Stimulated activated CD4-positive, alpha-beta T cell treated with anti-CD3 and anti-CD28 coated beads, Interleukin-1b, Interleukin-23, amount 100 ng/mL, for 1 hour (primary cell): Measurements from ENCODE around the gene RRP7A.
"Not testable (repeated sequence)": the region's sequence is repeated elsewhere in the genome, so short reads cannot be mapped to it uniquely, and the experiment has no call there.

ENCODE experiments used
- DNase-seq, 2 donors: peaks; one replicate each; pipeline ENCODE4 v3.0.0-alpha.2; 2020; ENCODE audit warnings: low read depth in 2 of 2

The RRP7A gene

DNA sequence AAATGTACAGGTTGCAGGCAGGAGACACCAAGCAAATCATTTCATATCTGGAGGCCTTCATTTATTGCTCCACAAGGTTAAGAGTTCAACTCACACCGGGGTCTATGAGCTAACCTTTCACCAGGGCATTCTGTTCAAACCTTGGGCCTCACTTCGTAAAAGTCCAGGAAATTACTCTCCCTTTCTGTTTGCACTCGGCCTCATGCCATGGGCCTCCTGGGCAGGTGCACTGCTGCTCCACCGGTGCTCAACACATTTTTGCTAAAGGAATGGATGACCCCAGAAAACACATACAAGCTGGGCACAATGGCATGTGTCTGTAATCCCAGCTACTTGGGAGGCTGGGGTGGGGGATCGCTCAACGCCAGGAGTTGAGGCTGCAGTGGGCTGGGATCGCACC lies 16.6 kb upstream of the RRP7A start:
- DNase-seq = no peak

DNA sequence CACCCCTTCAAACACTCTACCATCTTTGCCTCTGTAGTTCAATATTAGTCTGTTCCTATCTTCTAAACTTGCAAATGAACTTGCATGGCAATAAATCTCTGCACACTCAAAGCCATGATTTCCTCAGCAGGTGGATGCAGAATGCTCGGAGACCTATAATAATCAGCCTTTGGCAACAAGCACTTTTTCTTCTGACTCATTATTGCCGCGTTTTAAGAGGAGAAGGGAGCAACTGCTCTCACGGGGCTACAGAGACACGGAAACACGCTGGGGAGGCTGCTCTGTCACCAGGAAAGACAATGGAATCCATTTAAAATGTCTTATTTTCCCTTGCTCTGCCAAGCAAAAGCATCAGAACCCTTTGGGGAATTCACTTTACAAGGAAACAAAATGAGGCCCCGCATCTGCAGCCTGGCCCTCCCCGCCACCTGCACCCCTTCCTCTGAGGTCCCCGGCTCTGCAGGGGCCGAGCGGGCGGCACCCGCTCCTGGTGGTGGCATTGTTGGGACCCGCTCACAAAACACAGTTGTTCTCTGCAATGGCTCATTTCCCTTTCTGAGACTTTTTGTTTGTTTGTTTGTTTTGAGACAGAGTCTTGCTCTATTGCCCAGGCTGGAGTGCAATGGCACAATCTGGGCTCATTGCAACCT lies 15.6 kb upstream of the RRP7A start:
- not testable (repeated sequence) for DNase-seq

DNA sequence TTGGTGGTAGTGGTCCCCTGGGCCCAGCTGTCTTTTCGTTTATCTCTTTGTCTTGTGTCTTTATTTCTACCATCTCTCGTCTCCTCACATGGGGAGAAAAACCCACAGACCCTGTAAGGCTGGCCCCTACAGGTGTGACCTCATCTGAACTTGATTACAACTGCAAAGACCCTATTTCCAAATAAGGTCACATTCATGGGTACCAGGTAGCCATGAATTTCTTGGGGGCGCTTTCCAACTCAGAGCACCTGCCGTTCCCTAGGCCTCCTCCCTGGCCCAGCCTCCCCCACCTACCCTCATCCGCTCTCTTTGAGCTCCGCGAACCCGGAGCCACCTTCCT lies 14.0 kb upstream of the RRP7A start:
- no peak for DNase-seq

DNA sequence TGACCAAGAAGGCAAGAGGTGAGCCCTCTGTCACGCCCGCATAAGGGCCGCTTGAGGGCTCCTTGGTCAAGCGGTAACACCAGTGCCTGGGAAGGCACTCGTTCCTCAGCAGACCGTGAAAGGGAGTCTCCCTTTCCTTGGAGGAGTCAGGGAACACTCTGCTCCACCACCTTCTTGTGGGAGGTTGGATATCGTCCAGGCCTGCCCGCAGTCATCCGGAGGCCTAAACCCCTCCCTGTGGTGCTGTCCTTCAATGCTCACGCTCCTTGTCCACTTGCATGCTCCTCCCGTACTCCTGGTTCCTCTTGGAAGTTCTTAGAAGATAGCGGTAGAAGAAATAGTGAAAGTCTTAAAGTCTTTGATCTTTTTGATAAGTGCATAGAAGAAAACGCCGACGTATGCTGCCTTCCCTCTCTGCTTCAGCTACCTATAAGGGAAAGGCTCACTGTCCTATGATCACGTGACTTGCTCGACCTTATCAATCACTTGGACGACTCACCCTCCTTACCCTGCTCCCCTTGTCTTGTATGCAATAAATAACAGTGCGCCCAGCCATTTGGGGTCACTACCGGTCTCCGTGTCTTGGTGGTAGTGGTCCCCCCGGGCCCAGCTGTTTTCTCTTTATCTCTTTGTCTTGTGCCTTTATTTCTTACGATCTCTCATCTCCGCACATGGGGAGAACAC lies 11.9 kb upstream of the RRP7A start:
- DNase-seq = not testable (repeated sequence)

DNA sequence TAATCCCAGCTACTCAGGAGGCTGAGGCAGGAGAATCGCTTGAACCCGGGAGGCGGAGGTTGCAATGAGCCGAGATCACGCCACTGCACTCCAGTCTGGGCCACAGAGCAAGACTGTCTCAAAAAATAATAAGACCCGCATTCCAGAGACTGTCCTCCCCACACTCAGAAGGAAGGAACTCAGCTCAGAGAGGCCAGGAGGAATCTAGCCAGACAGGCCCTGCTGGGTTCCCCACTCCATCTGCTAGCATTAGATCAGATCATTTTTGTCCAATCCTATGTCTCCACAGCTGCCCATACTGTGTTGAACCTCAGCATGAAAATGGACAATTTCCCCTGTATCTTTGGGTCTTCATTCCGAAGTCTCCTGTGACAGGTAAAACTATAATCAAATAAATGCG lies 9.8 kb upstream of the RRP7A start:
- not testable (repeated sequence) for DNase-seq

DNA sequence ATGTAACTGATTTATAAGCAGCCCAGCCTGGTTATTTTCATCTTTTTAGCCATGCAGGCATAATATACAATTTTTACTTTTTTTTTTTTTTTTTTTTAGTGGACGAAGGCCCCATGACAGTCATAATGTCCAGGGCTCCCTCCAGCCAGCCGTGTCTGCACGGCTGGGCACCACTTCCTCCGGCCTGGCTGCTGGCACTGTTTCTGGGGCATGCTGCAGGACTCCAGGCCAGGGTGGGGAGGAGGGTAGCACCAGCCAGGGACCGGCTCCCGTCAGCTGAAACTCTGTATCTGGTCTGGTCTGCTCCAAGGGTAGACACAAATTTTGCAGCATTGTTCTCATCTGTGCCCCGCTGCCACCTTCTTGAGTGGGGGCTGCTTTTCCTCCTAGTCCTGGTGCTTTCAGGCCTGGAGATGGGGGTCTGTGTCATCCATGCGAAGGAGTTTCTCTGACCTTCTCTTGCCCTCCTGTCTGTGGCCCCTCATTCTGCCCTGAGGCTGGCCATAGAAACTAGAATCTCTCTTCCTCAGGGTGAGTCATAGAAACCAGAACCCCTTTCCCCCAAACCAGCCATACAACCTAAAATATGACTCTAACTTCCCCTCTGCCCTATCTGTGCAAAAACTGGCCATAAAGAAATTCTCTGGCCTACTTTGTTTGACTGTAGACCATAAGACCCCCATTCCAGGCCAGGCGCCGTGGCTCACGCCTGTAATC lies 9.2 kb upstream of the RRP7A start:
- DNase-seq = no peak

DNA sequence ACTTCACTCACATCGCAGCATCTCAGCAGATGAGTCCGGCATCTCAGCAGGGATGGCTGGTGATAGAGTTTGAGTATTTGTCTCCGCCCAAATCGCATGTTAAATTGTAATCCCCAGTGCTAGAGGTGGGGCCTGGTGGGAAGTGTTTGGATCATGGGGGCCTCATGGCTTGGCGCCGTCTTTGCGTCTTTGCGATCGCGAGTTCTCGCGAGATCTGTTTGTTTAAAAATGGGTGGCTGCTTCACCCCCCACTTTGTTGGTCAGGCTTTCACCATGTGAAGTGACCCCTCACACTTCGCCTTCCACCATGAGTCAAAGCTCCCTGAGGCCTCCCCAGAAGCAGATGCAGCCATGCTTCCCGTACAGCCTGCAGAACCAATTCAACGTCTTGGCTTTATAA lies 3.0 kb upstream of the RRP7A start:
- no peak for DNase-seq

- no peak for DNase-seq
These were observed 1.6 kb upstream of the RRP7A start for GRCh38 chr22:42521228-42521546.

DNA sequence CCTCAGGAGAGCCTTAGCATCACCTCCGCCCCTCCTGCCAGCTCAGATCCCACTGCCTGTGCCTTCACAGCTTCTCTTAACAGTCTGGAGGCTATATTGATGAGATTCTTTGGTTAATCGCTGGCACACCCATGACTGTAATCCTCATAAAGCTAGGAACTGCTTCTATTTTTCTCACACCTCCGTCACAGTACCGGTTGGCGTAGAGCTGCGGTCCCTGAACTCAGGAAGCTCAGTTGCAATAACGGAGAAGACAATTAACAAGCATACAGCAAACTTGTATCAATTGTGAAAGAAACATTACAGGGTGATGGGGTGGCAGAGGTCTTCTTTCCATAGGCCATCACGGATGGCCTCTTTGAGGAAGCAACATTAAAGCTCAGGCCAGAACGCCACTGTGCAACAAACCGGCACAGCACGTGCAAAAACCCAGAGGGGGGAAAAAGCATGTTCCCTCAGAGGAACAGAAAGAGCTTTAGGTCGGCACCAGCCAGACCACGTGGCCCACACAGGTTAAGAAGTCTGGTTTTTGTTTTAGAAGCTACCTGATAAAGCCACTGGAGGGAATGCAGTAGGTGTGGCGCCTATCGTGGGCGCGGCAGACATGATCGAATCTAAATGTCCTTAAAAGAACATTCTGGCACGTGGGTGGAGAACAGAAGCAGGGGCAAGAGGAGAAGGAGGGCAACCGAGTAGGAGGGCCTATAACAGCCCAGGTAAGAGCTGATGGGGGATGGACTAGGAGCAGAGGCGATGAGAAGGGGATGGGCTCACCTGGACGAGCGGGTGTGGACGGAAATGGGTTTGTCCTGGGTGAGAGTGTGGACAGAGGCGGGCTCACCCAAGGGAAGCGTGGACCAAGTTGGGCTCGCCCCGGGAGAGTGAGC lies 715 bp downstream of the RRP7A start:
- DNase-seq = not testable (repeated sequence)

DNA sequence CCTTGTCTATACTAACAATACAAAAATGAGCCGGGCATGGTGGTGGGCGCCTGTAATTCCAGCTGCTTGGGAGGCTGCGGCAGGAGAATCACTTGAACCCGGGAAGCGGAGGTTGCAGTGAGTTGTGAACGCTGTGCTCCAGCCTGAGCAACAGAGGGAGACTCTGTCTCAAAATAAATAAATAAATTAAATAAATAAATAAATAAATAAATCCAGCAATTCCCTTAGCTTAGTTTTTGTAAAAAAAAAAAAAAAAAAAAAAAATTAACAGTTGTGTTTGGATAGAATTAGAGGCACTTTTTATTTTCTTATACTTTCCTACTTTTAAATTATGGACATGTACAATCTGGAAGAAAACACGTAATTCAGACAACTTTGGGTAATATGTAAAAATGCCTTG lies 2.5 kb downstream of the RRP7A start:
- DNase-seq = not testable (repeated sequence)

GRCh38 chr22:42515896-42516295 lies 3.7 kb downstream of the RRP7A start:
- no peak for DNase-seq

DNA sequence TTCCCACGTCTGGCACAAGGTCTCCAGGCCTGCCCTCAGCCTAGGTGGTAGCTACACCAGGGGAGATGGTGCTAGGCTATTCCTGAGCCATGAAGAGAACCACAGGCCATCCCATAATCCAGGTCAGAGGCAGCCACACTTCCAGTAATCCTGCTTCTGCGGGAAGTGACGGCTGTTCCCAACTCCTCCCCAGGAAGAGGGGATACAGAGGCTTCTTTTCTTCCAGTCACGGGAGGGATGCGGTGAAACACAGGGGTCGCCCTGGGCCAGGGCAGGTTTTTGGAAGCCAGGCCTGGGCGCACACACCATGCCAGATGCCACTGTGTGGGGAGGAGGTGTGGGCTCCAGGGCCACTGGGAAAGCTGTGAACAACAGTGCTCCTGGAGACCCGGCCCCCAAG lies 4.3 kb downstream of the RRP7A start:
- not testable (repeated sequence) for DNase-seq

DNA sequence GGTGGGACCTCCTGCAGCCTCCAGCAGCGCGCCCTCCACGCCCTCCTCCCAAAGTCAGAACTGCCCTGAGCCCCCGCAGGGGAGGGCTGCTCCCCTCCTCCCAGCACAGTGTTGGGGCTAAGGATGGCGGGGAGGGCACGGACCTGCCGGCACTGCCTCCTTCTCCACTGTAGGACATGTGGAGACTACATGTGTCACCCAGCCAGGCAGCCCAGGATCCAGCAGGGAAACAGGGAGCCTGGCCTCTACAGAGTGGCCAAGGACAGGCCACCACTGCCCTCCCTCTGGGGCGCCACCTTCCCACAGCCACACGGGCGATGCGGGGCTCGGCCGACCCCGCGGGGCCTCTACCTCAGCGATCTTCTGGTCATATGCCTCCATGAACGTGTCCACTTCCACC lies 5.3 kb downstream of the RRP7A start:
- not testable (repeated sequence) for DNase-seq

DNA sequence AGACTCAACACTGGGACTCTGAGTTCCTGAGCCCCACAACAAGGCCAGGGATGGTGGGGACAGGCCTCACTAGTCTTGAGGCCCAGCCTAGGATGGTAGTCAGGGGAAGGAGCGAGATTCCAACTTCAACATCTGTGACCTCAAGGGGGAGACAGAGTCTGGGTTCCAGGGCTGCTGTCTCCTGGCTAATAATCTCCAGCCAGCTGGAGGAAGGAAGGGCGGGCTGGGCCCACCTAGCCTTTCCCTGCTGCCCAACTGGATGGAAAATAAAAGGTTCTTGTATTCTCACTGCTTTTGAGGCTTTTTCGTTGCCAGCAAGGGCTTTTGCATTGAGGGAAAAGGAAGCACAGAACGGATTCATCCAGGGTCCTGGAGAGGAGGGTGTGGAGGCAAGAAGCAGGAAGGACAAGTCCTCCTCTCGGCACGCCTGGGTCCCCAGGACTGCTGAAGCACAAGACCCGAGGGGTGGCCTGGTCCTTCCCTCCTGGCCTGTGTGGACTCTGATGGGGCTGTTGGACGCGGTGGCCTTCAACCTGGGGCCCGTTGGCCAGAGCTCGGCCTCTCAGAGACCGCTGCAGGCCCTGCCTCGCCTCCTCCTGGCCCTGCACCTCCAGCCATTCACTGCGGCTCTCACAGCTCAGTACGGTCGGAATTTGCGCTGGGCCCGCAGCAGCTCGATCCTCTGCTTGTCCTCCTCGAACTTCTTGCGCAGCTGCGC lies 7.2 kb downstream of the RRP7A start:
- not testable (repeated sequence) for DNase-seq

DNA sequence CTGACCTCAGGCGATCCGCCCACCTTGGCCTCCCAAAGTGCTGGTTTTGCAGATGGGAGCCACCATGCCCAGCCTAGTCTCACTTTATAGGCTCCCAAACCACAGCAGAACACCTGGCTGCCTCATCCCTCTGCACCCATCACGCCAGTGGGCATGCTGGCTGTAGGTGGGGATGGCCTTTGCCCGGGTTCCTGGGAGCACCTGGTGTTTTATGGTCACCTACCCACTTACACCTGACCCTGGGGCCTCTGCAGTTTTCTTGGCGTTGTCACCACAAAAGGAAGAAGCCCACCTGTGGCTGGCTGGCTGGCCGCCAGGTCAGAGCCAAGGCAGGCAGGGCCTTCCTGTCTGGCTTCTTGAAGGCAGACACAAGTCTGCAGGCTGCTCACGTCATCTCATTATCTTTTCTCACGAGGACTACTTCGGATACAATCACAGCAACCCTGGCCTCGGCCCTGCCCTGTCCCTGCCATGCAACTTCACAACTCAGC lies 8.2 kb downstream of the RRP7A start:
- no peak for DNase-seq

DNA sequence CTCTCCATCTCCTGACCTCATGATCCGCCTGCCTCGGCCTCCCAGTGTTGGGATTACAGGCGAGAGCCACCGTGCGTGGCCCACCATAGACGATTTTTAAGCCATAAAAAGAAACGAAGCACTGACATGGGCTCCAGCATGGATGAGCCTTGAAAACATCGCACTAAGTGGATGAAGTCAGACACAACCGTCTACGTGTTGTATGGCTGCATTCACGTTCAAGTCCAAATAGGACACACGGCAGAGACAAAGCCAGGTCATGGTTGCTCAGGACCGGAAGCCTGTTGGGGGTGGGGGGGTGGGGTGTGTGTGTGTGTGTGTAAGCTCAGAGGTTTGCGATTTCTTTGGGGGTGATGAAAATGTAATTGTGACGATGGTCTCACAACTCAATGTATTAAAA lies 10.0 kb downstream of the RRP7A start:
- no peak for DNase-seq

GRCh38 chr22:42508975-42509364 lies 10.6 kb downstream of the RRP7A start:
- not testable (repeated sequence) for DNase-seq

GRCh38 chr22:42508327-42508974 lies 11.1 kb downstream of the RRP7A start:
- DNase-seq = not testable (repeated sequence)

DNA sequence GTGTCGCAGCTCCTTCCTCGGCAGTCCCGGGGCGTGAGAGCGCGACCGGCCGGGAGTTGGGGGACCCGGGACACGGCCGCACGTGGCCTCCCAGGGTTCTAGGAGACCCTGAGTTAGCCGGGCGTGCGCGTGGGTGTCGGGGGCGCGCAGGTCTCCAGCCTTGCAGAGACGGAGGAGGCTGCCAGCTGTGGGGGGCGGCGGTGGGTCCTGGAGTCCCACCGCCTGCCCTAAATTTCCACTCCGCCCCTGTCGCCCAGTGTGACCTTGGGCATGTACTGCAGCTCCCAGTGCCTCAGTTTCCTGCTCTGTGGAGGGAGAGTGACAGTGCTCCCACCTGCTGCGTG lies 18.8 kb downstream of the RRP7A start:
- DNase-seq = no peak

DNA sequence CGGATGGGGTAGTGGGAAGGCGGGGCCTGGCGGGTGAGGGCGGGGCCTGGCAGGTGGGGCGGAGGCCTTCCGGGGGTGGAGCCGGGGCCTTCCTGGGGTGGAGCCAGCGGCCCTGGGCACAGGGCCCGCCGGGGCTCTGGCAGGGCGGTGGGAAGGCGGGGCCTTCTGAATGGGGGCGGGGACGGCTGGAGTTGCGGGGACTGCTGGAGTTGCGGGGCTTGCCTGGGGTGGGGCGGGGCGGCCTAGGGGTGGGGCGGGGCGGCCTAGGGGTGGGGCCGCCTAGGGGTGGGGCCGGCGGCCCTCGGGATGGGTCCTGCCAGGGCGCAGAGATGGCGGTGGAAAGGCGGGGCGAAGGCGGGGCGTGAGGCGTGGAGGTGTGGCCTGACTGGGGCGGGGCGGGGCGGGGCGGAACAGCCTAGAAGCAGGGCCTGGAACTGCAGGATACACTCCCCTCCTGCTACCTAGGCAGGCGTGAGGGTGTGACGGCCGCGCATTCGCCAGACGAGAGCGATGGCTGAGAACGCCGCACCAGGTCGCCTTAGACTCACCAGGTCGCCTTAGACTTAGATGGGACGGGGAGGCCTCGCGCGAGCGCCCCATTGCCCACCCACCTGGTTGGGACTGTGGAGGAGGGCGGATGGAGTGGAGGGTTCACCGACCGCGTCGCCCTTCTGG lies 19.3 kb downstream of the RRP7A start:
- DNase-seq = peak; percentile 57 to 66
